ENCODE results near the gene QSOX1.

DNA sequence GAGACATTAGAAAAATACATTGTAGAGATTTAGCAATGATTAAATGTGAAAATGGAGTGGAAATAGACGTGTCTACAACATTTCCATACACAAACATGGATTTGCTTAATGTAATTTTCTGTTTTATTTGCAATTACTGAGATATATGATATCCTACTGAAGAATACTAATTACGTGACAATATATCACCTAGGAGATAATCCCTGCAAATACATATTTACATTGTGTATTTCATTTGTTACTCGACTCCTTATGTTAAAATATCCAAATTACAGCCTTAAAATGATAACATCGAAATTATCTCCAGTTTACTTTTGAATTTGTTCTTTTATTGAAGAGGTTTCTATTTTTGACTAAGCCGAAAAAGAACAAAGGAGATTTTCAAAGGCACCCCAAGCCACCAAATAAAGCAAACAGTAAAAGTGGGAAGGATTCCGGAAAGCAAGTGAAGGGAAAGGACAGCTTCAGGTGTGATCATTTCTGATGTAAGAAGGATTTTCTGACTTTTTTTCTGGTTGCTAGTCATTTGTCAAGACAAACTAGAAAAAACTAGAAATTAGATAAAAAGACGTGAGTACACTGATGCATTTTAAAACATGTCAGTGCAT is 83.3 kb downstream of the QSOX1 start:
- TF ChIP-seq CTCF (conservative IDR thresholded peaks at IDR 0.05; ENCODE audit: low read depth, low read length): no peak
- no peak for TF ChIP-seq EZH2 (IDR thresholded peaks at IDR 0.05; ENCODE audit: borderline replicate concordance, low read depth, low read length, poor library complexity, severe bottlenecking)
